Adrenal gland (tissue), 5 donors: ENCODE data around the gene NDUFS6.

Experiments
- POLR2A ChIP-seq, 2 donors: fragments of 450-650 bp; IDR thresholded peaks; one replicate each; pipeline ENCODE4 v1.6.1; 2017; ENCODE audit warnings: antibody characterized with exemption in 2 of 2, mild to moderate bottlenecking in 2 of 2, moderate library complexity in 1 of 2
- TF ChIP-seq, protein P1 (sequence below), 6 experiments: fragments of 450-650 bp in 4 of 6; fragments of 200-600 bp in 2 of 6; sonication (generic) in 1 of 6; IDR thresholded peaks; 1 replicate in 5 of 6; 2 replicates in 1 of 6; pipeline versions ENCODE4 v1.5.1 to v1.8.0; 2016 to 2021; ENCODE audit warnings: antibody characterized with exemption in 6 of 6, mild to moderate bottlenecking in 2 of 6, moderate library complexity in 1 of 6
- donor health status: DM: no; HTN: no; CAD: no.

DNA sequence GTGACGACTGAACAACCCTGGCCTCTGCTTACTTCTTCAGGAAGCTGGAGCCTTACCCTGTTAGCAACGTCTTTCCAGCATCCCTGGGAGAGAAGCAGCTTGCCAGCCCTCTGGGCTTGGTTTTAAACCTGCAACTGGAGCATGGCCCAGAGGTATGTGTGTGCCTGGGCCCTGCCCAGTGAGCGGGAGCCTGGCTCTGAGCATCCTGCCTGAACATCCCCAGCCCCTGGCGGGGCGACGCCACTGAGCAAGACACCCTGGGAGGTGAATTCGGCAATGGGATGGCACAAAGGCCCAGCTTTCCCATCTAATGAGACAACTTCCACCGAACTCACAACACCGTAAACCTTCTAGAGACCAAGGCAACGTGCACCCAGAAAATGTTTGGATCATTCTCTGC is 57.9 kb downstream of the NDUFS6 start:
- TF ChIP-seq, protein P1, sequence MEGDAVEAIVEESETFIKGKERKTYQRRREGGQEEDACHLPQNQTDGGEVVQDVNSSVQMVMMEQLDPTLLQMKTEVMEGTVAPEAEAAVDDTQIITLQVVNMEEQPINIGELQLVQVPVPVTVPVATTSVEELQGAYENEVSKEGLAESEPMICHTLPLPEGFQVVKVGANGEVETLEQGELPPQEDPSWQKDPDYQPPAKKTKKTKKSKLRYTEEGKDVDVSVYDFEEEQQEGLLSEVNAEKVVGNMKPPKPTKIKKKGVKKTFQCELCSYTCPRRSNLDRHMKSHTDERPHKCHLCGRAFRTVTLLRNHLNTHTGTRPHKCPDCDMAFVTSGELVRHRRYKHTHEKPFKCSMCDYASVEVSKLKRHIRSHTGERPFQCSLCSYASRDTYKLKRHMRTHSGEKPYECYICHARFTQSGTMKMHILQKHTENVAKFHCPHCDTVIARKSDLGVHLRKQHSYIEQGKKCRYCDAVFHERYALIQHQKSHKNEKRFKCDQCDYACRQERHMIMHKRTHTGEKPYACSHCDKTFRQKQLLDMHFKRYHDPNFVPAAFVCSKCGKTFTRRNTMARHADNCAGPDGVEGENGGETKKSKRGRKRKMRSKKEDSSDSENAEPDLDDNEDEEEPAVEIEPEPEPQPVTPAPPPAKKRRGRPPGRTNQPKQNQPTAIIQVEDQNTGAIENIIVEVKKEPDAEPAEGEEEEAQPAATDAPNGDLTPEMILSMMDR (IDR thresholded peaks at IDR 0.05): no peak
- TF ChIP-seq POLR2A (IDR thresholded peaks at IDR 0.05): no peak
